Stimulated activated CD8-positive, alpha-beta memory T cell treated with anti-CD3 and anti-CD28 coated beads, Interleukin-12 subunit alpha, Interleukin-12 subunit beta, amount 100 ng/mL, for 1 hour (primary cell): ENCODE measurements around the gene SLC41A3.

Experiments used
- DNase-seq: peaks from one replicate; pipeline ENCODE4 v3.0.0-alpha.2; 2020; ENCODE audit warnings: low read depth

SLC41A3 gene

DNA sequence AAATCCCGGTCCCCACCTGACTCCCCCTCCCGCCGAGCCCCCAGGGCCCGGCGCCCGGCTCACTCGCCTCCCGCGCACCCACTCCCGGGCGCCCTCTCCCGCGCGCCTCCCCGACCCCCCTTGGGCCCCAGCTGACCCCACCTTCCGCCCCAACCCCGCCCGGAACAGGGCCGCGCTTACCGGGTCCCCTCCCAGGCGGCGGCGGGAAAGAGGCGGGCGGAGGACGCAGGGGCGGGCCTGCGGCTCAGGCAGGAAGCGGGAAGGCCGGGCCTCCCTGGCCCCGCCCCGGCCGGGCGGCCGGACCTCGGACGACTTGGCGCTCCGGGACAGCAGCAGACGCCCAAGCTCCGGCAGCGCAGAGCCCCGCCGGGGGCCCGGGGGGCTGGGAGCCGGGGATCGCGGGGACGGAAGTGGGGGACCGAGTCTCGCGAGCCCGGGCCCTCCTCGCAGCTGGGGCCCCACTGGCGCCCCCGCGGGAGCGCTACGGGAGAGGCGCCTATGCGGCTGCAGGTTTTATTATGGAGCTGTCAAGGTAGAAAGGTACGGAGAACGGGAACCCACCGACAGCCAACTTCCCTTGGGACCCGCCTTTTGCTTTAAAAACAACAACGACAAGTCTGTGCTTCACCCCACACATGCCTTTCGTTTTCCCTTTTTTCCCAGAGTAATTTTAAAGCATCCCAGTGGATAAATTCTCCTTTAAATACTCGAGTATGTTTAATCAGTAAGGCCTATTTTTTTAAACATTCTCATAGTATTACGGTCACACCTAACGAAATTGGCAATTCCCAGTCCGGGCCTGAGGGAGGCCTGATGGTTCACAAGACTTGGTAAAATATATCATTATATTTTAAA, at the start of gene SLC41A3:
SLC41A3 (minus strand) TSS at position 212 of the 855 bp plus-strand sequence. CDS start 15,905 bp downstream, outside the sequence.
- peak; percentile 74 for DNase-seq

DNA sequence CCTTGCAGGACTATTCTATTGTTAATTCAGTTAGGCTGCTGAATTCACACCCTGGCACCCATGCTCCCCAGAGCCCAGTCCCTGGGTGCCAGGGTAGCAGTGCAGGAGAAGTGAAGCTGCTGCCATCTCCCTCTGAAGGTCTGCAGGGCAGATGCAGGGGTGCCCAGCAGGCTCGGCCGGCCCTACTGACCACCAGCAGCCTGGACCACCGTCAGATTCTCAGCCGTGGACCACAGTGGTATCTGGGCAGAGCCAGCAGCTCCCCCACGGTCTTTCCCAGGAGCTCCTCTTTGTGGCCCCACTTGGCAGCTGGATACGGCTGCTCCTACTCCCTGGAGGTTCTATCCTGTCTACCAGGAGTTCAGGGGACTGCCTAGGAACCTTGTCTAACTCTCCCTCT, 49.7 kb upstream of the SLC41A3 start:
- no peak for DNase-seq

DNA sequence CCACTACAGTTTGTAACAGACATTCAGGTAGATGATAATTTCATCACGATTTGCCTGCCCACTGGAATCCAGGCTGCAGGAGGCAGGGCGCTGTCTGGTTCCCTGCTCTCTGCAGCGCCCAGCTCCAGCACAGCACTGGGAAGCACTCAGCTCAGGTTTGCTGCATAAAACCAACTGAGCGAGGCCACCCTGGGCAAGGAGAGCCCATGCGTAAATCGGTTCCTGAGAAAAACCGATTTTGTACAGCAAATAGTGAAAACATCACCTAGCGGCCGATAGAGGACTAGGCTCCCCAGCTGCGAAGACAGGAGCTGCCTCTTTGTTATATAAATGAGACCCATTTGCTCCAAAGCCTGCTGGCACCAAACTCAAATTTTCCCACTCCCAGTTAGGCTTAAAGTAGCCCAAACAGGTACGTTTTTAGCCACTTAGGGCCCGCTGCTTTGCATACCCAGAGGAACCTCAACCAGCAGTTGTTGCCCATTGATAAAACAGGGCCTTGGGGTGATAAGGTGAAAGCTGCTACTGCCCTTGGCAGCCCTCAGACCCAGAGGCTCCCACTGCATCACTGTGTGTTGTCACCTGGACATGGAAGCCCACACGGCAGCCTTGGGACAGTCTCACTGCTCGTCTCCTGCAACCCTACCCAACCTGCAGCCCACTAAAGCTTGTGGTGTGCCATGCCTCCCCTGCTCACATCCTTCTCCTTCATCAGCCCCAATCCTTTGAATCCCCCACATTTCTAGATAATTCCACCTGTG, 49.0 kb upstream of the SLC41A3 start:
- no peak for DNase-seq

- no peak for DNase-seq
These were observed 48.2 kb upstream of the SLC41A3 start for GRCh38 chr3:126131881-126132750.

DNA sequence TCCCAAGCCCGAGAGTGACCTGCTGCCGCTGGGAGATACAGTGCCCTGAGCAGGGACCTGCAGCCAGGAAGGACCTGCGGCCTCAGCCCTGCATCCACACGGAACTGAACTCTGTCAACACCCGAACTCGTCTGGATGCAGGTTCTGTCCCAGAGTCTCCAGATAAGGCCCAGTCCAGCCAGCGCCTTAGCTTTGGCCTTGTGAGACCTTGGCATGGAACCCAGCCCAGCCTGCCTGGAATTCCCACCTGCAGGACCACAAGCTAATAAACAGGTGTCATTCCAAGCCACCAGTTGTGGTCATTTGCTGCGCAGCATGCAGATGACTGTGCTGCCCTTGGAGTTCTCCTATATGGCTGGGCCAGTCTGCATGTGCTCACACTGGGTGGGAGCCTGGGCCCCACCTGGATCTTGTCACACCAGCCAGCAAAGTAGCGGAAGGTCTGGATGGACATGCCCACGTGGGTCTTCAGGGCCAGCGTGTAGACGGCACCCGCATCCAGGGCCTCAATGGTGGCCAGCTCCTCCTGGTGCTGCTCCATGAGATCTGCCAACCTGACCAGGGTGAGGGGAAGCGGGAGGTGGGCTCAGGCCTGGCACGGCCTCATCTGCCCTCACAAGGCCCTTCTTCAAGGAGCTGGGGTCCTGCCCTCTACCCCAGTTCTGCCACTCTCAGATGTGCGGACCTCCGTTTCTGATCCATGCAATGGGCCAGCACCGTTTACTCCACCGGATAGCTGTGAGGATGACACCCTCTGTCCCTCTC, 47.2 kb upstream of the SLC41A3 start:
- DNase-seq: no peak

DNA sequence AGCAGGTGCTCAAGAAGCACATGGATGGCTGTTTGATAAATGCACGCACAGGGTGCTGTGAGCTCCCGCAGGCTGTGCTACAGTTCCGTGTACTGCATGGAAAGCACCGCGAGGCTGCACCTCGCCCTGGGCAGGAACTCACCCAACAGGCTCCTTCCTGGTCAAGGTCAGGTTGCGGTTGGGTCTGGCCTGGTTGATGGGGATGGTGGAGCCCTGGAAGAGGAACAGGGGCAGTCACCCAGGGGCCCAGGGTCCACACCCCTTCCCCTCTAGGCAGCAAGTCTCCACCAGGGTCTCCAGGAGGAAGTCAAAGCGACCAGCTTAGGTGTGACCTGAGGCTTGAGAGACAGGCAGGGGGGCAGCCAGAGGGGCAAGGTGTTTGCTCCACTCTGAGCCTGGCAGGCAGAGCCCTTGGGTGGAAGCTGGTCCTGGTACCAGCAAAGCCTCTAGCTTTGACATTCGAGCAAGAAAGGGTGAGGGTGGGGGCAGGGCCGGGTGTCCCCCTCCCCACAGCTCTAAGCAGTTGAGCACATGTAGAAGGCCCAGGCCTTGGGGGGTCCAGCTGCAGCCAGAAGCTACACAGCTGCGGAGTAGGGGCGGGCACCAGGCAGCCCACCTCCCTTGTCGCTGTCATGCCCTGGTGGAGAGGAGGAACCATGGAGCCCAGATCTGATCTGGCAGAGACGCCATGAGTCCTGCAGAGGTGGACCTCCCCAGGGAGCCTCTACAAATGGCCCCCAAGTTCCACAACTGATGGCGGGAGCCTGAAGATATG, 46.3 kb upstream of the SLC41A3 start:
- no peak for DNase-seq

GRCh38 chr3:126129398-126129891, 45.5 kb upstream of the SLC41A3 start:
- DNase-seq: no peak

DNA sequence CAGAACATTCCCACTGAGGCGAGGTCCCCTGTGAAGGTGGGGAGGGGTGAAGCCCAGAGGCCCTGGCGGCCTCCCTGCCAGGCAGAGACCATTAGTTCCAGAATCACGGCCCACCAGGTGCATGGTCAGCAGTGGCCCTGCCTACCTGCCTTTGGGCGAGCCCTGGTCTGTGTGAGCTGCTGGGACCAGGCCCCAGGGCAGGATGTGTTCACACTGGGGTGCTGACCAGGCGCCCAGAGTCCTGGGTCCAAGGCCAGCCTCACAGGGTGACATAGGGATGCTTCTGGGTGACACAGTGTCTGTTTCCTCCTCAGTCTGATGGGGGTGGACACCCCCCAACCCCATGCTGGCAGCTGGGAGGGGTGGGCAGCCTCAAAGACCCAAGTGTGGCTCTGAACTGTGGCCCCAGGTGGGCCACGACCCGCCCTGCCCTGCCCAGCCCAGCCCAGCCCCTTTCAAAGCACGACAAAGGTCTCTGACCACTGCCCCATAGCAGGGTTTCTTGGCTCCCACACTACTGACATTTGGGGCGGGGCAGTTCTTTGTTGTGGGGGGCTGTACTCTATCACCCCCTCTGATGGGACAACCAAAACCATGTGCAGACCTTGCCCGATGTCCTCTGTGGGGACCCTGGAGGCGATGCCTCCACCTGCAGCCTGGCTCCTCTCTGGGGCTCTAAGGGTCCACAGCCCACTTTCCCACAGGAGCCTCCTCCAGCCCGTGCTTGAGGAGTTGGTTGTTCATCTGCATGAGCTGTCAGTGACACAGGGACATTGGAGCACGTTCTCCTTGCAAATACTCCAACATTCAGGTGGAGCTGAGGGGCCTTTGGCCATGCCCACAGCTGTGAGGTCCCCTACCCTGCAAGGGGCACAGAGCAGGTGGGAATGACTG, 44.8 kb upstream of the SLC41A3 start:
- no peak for DNase-seq

GRCh38 chr3:126127904-126128303, 44.0 kb upstream of the SLC41A3 start:
- DNase-seq: no peak

DNA sequence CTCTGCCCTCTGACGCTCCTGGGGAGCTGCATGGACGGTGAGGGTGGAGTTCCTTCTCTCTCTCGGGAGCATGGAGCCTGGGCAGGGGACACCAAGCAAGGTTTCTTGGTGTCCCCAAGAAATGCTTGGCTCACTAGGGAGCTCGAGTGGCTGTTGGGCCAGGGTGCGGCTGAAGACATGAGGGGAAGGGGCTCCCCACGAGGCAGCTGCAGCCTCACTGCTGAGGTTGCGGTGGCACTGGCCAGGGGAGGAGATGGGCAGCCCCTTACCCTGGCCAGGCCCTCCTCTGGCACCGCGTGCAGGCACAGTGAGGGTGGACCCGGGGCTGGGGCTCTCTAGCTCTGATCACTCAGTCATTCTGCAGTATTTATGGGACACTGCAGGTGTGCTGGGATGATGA, 43.5 kb upstream of the SLC41A3 start:
- no peak for DNase-seq

- no peak for DNase-seq
These were observed 43.0 kb upstream of the SLC41A3 start for GRCh38 chr3:126126811-126127431.

- DNase-seq: no peak
These were observed 42.4 kb upstream of the SLC41A3 start for GRCh38 chr3:126126286-126126685.

GRCh38 chr3:126125781-126126251, 41.9 kb upstream of the SLC41A3 start:
- no peak for DNase-seq

- DNase-seq: no peak
These were observed 41.4 kb upstream of the SLC41A3 start for GRCh38 chr3:126125341-126125740.

- no peak for DNase-seq
These were observed 41.0 kb upstream of the SLC41A3 start for GRCh38 chr3:126124896-126125295.

- DNase-seq: no peak
These were observed 40.4 kb upstream of the SLC41A3 start for GRCh38 chr3:126124148-126124868.

DNA sequence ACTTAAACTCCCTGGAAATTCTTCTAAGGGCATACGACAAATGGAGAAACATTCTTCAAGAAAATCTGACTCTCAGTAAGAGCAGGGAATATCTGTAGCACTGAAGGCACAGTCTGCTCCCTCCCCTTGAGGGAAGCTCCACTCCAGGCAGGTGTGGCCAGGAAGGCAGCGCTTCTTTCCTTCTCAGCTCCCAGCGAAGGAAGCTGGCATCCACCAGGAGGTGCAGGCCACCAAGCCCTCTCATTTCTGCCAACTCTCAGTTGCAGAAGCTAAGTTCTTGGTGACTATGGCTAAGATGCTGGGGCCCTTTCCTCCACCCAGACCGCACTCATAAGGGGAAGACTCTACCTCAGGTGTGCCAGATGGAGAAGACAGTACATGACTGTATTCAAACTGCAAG, 37.7 kb upstream of the SLC41A3 start:
- DNase-seq: no peak

GRCh38 chr3:126121074-126121473, 37.1 kb upstream of the SLC41A3 start:
- DNase-seq: no peak
